Daoy (cell line): Measurements from ENCODE around the gene P2RX7. TPM values are rescaled to one million over a fixed set of nuclear protein-coding genes. Genes with fewer than 3 reads are reported as not detected.

ENCODE experiments used
- DNase-seq: peaks from one replicate; pipeline ENCODE4 v3.0.0-alpha.2; 2015; ENCODE audit warnings: low read depth
- total RNA-seq: library from RNA; depleted of rRNA; stranded (reverse); fragments of >200 nt; shearing (Covaris generic); gene quantifications from 2 replicates; pipeline ENCODE4 v1.2.3, GENCODE V29; 2014

The P2RX7 gene
- total RNA-seq, 1 experiment from 2014 or later, result 0.57 TPM

DNA sequence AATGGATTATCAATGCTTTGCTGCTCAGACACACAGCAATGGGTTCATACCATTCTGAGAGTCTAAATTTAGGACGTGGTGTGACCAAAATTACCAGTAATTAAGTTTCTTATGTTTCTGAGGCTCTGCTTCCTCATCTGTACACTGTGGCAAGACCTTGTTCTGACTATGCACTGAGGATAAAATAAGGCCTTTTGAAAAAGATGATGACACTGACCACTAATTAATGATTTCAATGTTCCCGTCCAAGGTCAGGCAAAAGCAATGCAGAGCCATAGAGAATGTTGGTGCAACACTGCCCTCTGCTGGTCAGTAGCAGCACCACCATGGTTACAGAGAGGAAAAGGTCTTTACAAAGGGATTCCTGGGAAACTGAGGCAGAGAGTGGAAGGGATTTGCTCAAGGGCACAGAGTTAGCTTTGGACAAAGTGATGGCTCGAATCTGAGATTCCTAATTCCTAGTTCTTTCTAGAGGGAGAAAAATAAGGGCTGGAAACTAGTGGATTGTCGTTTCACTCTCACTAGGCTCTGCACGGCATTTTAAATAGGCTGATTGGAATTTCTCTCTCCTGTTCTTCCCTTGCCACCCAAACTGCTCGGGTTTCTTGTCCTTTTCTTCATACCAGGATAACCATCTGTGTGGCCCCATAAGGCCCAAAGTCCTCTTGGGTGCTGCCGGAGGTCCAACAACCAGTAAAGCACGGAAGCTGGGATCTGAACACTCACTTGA, 22.3 kb upstream of the P2RX7 start:
- peak; percentile 75 for DNase-seq

DNA sequence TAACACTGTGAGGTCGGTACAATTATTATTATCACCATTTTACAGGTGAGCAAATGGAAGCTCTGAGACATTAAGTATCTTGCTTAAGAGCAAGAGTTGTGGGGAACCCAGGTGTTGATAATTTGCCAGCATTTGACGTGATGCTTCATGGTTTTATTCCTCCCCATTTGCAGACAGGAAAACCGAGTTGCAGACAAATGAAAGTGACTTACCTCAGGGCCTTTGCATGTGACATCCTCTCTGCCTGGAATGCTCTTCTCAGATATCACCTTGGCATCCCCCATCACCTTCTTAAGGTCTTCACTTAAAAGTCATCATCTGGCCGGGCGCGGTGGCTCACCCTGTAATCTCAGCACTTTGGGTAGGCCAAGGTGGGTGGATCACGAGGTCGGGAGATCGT, 21.0 kb upstream of the P2RX7 start:
- no peak for DNase-seq

- no peak for DNase-seq
Measured at GRCh38 chr12:121112496-121112895, 20.2 kb upstream of the P2RX7 start.

DNA sequence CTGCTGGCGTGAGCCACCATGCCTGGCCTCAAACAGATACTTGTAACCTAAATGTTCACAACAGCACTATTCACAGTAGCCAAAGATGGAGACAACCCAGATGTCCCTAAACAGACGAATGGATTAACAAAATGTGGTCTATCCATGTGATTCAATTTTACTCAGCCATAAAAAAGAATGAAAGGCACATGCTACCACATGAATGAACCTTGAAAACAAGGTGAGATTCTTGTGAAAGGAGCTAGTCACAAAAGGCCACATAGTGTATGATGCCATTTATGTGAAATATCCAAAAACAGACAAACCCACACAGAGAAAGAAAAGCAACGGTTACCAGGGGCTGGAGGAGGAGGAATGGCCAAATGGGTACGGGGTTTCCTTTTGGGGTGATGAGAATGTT, 19.6 kb upstream of the P2RX7 start:
- DNase-seq, result no peak

DNA sequence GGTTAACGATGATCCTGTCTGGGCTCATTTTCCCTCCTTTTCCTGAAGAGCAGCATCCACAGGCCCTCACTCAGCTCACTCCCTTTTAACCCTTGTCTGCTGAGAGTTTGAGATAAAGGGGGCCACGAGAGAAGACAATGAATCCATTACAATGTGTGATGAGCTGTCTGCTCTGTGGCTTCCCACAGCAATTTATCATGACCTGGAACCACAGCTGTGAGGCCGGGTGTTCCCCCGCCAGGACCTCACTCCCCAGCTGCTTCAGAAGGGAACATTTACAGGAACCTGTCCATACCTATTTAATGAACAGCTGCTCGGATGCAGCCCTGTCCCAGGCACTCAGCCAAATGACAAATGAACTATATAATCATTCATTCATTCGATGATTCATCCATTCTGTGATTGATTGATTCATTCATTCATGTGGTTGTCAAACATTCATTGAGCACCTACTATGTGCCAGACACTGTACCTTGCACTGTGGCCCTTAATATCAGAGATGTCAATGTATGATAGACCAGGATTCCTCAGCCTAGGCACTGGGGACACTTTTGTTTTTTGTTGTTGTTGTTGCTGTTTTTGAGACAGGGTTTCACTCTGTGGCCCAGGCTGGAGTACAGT, 18.5 kb upstream of the P2RX7 start:
- peak; percentile 43 for DNase-seq

- no peak for DNase-seq
Measured at GRCh38 chr12:121114806-121115205, 17.9 kb upstream of the P2RX7 start.

- no peak for DNase-seq
Measured at GRCh38 chr12:121115530-121115929, 17.1 kb upstream of the P2RX7 start.

DNA sequence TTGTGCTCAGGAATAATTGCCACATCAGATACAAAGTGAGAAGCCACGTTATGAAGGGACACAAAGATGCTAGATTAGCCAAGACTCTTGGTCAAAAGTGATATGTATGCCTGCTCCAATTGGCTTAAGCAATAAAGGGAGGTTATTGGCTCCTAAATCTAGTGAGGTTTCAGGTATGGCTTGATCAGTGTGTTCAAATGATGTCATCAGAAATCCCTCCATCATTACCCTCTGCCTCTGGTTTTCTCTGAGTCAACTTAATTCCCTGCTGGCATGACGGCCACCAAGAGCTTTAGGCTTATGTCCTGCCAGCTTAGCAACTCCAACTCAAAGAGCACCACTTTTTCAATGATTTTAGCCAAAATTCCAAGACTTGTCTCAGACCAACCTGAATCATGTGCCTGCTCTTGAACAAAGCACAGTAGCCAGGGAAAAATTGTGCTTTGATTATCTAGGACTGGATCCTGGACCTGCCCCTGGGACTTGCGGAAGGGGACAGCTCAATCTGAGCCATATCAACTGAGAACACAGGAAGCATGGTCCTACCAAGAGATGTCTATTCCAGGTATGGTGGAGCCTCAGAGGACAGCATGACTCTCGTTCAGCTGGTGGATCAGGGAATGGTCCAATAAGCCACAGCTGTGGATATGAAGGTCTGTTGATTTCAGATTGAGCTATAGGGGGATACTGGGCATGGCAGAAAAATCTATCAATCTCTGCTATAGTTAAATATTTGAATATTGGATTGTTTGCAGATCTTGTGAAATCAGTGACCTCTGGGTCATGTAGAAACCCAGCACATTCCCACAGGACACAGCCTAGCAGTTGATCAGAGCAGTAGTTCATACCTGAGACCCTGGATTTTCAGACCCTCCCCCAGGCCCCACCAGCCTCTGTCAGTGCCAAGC, 16.1 kb upstream of the P2RX7 start:
- DNase-seq, result no peak

DNA sequence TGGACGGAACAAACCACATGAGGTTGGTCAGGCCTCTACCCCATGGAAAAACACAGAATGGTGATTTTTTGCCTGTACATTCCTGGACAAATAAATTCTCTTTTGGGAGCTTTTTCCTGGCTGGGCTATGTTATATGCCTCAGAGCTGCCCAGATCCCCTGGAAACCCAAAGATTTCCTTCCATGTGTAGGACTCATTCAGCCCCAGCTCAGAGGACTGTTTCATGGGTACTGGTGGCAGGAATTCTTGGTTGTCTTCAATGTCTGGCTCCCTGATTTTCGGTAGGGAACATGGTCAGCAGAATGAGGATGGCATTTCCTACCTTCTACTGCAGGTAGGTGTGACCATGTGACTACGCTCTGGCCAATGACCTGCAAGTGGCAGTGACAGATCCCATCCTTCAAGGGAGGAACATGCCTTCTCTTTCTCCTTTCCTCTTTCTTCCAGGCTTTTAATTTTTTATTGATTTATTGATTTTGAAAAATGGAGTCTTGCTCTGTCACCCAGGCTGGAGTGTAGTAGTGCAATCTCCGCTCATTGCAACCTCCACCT, 15.4 kb upstream of the P2RX7 start:
- DNase-seq, result no peak

DNA sequence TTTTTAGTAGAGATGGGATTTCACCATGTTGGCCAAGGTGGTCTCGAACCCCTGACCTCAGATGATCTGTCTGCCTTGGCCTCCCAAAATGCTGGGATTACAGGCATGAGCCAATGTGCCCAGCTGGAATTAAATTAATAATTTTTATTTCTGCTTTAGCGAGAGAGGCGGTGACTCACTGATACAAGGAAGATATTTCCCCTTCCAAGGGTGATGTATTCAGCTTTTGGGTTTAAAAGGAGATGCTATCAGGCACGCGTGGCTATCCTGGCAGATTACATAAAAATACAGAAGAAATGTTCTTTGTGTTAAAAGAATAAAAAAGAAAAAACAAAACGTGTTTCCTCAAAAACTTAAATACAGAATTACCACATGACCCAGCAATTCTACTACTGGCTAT, 12.4 kb upstream of the P2RX7 start:
- no peak for DNase-seq

- DNase-seq, result no peak
Measured at GRCh38 chr12:121120989-121121755, 11.5 kb upstream of the P2RX7 start.

- DNase-seq, result no peak
Measured at GRCh38 chr12:121121805-121122204, 10.9 kb upstream of the P2RX7 start.

DNA sequence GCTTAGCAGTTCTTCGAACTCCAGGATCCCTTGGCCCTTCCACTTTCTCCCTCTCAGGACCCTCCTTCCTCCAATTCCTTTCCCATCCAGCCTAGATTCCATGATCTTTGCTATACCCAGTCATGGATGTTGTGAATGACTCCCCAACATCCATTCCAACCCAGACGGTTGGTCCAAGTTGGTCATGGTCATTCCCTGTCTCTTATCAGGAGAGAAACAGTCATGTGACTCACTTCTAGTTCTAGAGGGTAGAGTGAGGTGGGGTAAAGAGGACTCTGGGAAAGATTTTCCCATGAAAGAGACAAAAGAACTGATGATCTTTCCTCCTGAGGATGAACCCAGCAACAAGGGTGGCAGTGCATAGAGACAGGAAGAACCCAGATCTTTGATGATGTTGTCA, 9.2 kb upstream of the P2RX7 start:
- no peak for DNase-seq

GRCh38 chr12:121124402-121125109, 8.1 kb upstream of the P2RX7 start:
- DNase-seq, result peak; percentile 94

GRCh38 chr12:121127501-121127900, 5.2 kb upstream of the P2RX7 start:
- DNase-seq, result no peak

DNA sequence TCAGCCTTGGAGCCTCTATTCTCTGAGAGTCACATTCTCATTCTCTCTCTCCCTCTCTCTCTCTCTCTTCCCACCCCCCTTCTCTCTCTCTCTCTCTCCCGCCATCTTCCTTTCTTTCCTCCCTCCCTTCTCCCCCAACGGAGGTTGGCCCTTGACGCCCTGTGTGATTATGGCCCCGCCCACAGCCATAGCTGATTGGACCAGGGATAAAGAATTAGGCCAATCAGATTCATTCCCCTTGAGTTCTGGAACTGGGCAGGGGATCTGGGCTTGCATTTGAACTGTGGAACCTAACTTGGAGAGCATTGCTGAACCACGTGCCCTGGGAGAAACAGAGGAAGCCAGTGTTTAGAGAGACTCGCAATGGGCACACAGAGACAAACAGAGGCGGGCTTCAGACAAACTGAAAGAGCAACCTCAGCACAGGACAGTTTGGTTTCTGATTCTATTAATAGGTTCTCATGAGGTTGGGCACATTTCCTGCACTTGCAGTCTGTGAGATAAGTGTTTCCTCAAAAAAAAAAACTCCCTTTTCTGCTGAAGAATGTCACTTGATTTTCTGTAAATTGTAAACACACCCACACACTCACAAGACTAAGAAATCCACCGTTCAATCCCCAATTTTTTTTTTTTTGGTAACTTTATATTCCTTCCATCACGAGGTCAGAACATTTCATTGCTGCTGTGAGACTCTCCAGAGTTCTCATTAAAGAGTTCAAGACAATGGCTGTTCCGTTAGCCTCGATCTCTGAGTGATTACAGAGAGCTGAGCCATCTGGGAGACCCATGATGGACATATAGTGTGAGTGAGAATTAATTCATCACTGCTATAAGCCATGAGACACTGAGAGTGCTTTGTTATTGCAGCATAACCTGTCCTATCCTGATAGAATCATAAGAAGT, 3.5 kb upstream of the P2RX7 start:
- peak; percentile 64 for DNase-seq

DNA sequence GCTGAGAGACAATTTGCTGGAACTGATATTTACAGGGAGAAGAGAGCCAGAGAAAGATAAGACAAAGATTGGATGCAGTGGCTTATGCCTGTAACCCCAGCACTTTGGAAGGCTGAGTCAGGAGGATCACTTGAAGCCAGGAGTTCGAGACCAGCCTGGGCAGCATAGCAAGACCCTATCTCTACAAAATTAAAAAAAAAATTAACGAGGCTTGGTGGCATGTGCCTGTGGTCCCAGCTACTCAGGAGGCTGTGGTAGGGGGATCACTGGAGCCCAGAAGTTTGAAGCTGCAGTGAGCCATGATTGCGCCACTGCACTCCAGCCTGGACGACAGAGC, 2.9 kb upstream of the P2RX7 start:
- DNase-seq, result no peak

GRCh38 chr12:121130866-121131373, 1.8 kb upstream of the P2RX7 start:
- no peak for DNase-seq

DNA sequence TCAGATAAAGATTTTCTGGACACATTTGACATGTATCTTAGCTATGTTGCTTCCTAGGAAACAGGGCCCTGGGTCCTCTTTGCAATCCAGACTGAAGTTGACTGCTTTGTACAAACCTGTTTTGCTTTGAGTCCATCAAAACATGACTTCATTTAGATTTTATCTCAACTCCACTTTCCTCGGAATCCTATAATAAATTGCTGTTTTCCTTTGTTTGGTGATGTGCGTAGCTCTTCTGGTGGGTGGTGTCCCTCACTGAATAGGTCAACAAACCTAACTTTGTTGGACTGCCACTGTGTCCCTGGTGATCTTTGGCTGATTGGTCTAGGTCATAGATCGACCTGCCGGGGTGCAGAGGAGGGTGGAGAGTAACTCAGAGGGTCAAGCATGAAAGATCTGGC, 735 bp upstream of the P2RX7 start:
- no peak for DNase-seq

- DNase-seq, result no peak
Measured at GRCh38 chr12:121133838-121134237, 1.2 kb downstream of the P2RX7 start.
